Measurements from ENCODE around the gene COMMD8.
A peak's percentile ranks its signal among the peaks of the same experiment; 100 is the strongest.

Gene COMMD8

GRCh38 chr4:47463235-47463956 is at the start of gene COMMD8:
Gene COMMD8, minus strand, starts transcription at chr4:47463702. Its CDS starts 51 bp downstream, at chr4:47463651.
- H3K27me3 ChIP-seq (ENCODE audit: control insufficient read depth in 1 of 2, insufficient read depth in 2 of 2, low read length in 2 of 2) = no peaks in the 10 kb centered on the region
- peak within 1 kb of the TSS; percentile 90 to 93 for H3K4me3 ChIP-seq (ENCODE audit: low read depth in 1 of 2, low read length in 2 of 2)
- peaks cover 6 to 8% of the 10 kb centered on the region in 2 donors for H3K4me1 ChIP-seq (ENCODE audit: control insufficient read depth in 1 of 2, insufficient read depth in 2 of 2, low read length in 2 of 2)
- H3K9ac ChIP-seq (ENCODE audit: low read depth in 1 of 2, low read length in 2 of 2) = peak within 1 kb of the TSS; percentile 69 to 71
- H3K27ac ChIP-seq (ENCODE audit: low read depth, low read length) = peak within 1 kb of the TSS; percentile 72
- H3K9me3 ChIP-seq (ENCODE audit: control insufficient read depth in 1 of 2, low read length in 2 of 2) = no peaks in the 10 kb centered on the region
- H3K36me3 ChIP-seq (ENCODE audit: control insufficient read depth in 1 of 2, insufficient read depth in 2 of 2, low read length in 2 of 2) = no peaks in the 10 kb centered on the region

GRCh38 chr4:47510506-47511143 is 47.1 kb upstream of the COMMD8 start:
- Histone ChIP-seq H3K4me3 (ENCODE audit: low read depth in 1 of 2, low read length in 2 of 2) (no peak overlapping the region), H3K27me3 (ENCODE audit: control insufficient read depth in 1 of 2, insufficient read depth in 2 of 2, low read length in 2 of 2) (no peaks in the 10 kb centered on the region), H3K36me3 (ENCODE audit: control insufficient read depth in 1 of 2, insufficient read depth in 2 of 2, low read length in 2 of 2) (peaks cover 5 to 8% of the 10 kb centered on the region in 2 donors), H3K27ac (ENCODE audit: low read depth, low read length) (no peak overlapping the region), H3K4me1 (ENCODE audit: control insufficient read depth in 1 of 2, insufficient read depth in 2 of 2, low read length in 2 of 2) (no peaks in the 10 kb centered on the region), H3K9ac (ENCODE audit: low read depth in 1 of 2, low read length in 2 of 2) (no peak overlapping the region), H3K9me3 (ENCODE audit: control insufficient read depth in 1 of 2, low read length in 2 of 2) (no peaks in the 10 kb centered on the region)

- H3K9ac ChIP-seq (ENCODE audit: low read depth in 1 of 2, low read length in 2 of 2) = no peak overlapping the region
- no peak overlapping the region for H3K4me3 ChIP-seq (ENCODE audit: low read depth in 1 of 2, low read length in 2 of 2)
- H3K27ac ChIP-seq (ENCODE audit: low read depth, low read length) = no peak overlapping the region
- no peaks in the 10 kb centered on the region for H3K4me1 ChIP-seq (ENCODE audit: control insufficient read depth in 1 of 2, insufficient read depth in 2 of 2, low read length in 2 of 2)
- no peaks in the 10 kb centered on the region for H3K9me3 ChIP-seq (ENCODE audit: control insufficient read depth in 1 of 2, low read length in 2 of 2)
- no peaks in the 10 kb centered on the region for H3K27me3 ChIP-seq (ENCODE audit: control insufficient read depth in 1 of 2, insufficient read depth in 2 of 2, low read length in 2 of 2)
- H3K36me3 ChIP-seq (ENCODE audit: control insufficient read depth in 1 of 2, insufficient read depth in 2 of 2, low read length in 2 of 2) = no peaks in the 10 kb centered on the region
Measured at GRCh38 chr4:47505666-47506065, 42.2 kb upstream of the COMMD8 start.

- no peaks in the 10 kb centered on the region for H3K36me3 ChIP-seq (ENCODE audit: control insufficient read depth in 1 of 2, insufficient read depth in 2 of 2, low read length in 2 of 2)
- peaks cover 0 to 2% of the 10 kb centered on the region in 2 donors for H3K4me1 ChIP-seq (ENCODE audit: control insufficient read depth in 1 of 2, insufficient read depth in 2 of 2, low read length in 2 of 2)
- H3K9ac ChIP-seq (ENCODE audit: low read depth in 1 of 2, low read length in 2 of 2) = no peak overlapping the region
- H3K27ac ChIP-seq (ENCODE audit: low read depth, low read length) = no peak overlapping the region
- no peaks in the 10 kb centered on the region for H3K9me3 ChIP-seq (ENCODE audit: control insufficient read depth in 1 of 2, low read length in 2 of 2)
- no peaks in the 10 kb centered on the region for H3K27me3 ChIP-seq (ENCODE audit: control insufficient read depth in 1 of 2, insufficient read depth in 2 of 2, low read length in 2 of 2)
- no peak overlapping the region for H3K4me3 ChIP-seq (ENCODE audit: low read depth in 1 of 2, low read length in 2 of 2)
Measured at GRCh38 chr4:47505147-47505546, 41.6 kb upstream of the COMMD8 start.

GRCh38 chr4:47500776-47501175 is 37.3 kb upstream of the COMMD8 start:
- H3K4me1 ChIP-seq (ENCODE audit: control insufficient read depth in 1 of 2, insufficient read depth in 2 of 2, low read length in 2 of 2) = peaks cover 2 to 6% of the 10 kb centered on the region in 2 donors
- no peaks in the 10 kb centered on the region for H3K36me3 ChIP-seq (ENCODE audit: control insufficient read depth in 1 of 2, insufficient read depth in 2 of 2, low read length in 2 of 2)
- no peak overlapping the region for H3K4me3 ChIP-seq (ENCODE audit: low read depth in 1 of 2, low read length in 2 of 2)
- H3K27me3 ChIP-seq (ENCODE audit: control insufficient read depth in 1 of 2, insufficient read depth in 2 of 2, low read length in 2 of 2) = no peaks in the 10 kb centered on the region
- no peak overlapping the region for H3K27ac ChIP-seq (ENCODE audit: low read depth, low read length)
- H3K9me3 ChIP-seq (ENCODE audit: control insufficient read depth in 1 of 2, low read length in 2 of 2) = no peaks in the 10 kb centered on the region
- H3K9ac ChIP-seq (ENCODE audit: low read depth in 1 of 2, low read length in 2 of 2) = no peak overlapping the region

GRCh38 chr4:47499700-47500099 is 36.2 kb upstream of the COMMD8 start:
- Histone ChIP-seq H3K4me1 (ENCODE audit: control insufficient read depth in 1 of 2, insufficient read depth in 2 of 2, low read length in 2 of 2) (peaks cover 2 to 6% of the 10 kb centered on the region in 2 donors), H3K9ac (ENCODE audit: low read depth in 1 of 2, low read length in 2 of 2) (no peak overlapping the region), H3K9me3 (ENCODE audit: control insufficient read depth in 1 of 2, low read length in 2 of 2) (no peaks in the 10 kb centered on the region), H3K4me3 (ENCODE audit: low read depth in 1 of 2, low read length in 2 of 2) (no peak overlapping the region), H3K27ac (ENCODE audit: low read depth, low read length) (no peak overlapping the region), H3K27me3 (ENCODE audit: control insufficient read depth in 1 of 2, insufficient read depth in 2 of 2, low read length in 2 of 2) (no peaks in the 10 kb centered on the region), H3K36me3 (ENCODE audit: control insufficient read depth in 1 of 2, insufficient read depth in 2 of 2, low read length in 2 of 2) (no peaks in the 10 kb centered on the region)

- no peak overlapping the region for H3K27ac ChIP-seq (ENCODE audit: low read depth, low read length)
- H3K27me3 ChIP-seq (ENCODE audit: control insufficient read depth in 1 of 2, insufficient read depth in 2 of 2, low read length in 2 of 2) = no peaks in the 10 kb centered on the region
- H3K9ac ChIP-seq (ENCODE audit: low read depth in 1 of 2, low read length in 2 of 2) = no peak overlapping the region
Measured at GRCh38 chr4:47498899-47499298, 35.4 kb upstream of the COMMD8 start.

GRCh38 chr4:47494124-47494430 is 30.6 kb upstream of the COMMD8 start:
- no peaks in the 10 kb centered on the region for H3K9me3 ChIP-seq (ENCODE audit: control insufficient read depth in 1 of 2, low read length in 2 of 2)
- H3K36me3 ChIP-seq (ENCODE audit: control insufficient read depth in 1 of 2, insufficient read depth in 2 of 2, low read length in 2 of 2) = no peaks in the 10 kb centered on the region
- H3K9ac ChIP-seq (ENCODE audit: low read depth in 1 of 2, low read length in 2 of 2) = no peak overlapping the region
- H3K4me1 ChIP-seq (ENCODE audit: control insufficient read depth in 1 of 2, insufficient read depth in 2 of 2, low read length in 2 of 2) = peaks cover 0 to 8% of the 10 kb centered on the region in 2 donors
- no peak overlapping the region for H3K27ac ChIP-seq (ENCODE audit: low read depth, low read length)
- no peak overlapping the region for H3K4me3 ChIP-seq (ENCODE audit: low read depth in 1 of 2, low read length in 2 of 2)
- H3K27me3 ChIP-seq (ENCODE audit: control insufficient read depth in 1 of 2, insufficient read depth in 2 of 2, low read length in 2 of 2) = no peaks in the 10 kb centered on the region

More at GRCh38 chr4:47498899-47499298, 35.4 kb upstream of the COMMD8 start:
- Histone ChIP-seq H3K9me3 (ENCODE audit: control insufficient read depth in 1 of 2, low read length in 2 of 2) (no peaks in the 10 kb centered on the region), H3K36me3 (ENCODE audit: control insufficient read depth in 1 of 2, insufficient read depth in 2 of 2, low read length in 2 of 2) (no peaks in the 10 kb centered on the region), H3K4me3 (ENCODE audit: low read depth in 1 of 2, low read length in 2 of 2) (no peak overlapping the region), H3K4me1 (ENCODE audit: control insufficient read depth in 1 of 2, insufficient read depth in 2 of 2, low read length in 2 of 2) (peaks cover 2 to 6% of the 10 kb centered on the region in 2 donors)

GRCh38 chr4:47493238-47494123 is 30.0 kb upstream of the COMMD8 start:
- Histone ChIP-seq H3K27me3 (ENCODE audit: control insufficient read depth in 1 of 2, insufficient read depth in 2 of 2, low read length in 2 of 2) (no peaks in the 10 kb centered on the region), H3K27ac (ENCODE audit: low read depth, low read length) (no peak overlapping the region), H3K4me1 (ENCODE audit: control insufficient read depth in 1 of 2, insufficient read depth in 2 of 2, low read length in 2 of 2) (peaks cover 0 to 3% of the 10 kb centered on the region in 2 donors), H3K9ac (ENCODE audit: low read depth in 1 of 2, low read length in 2 of 2) (no peak overlapping the region), H3K4me3 (ENCODE audit: low read depth in 1 of 2, low read length in 2 of 2) (no peak overlapping the region), H3K36me3 (ENCODE audit: control insufficient read depth in 1 of 2, insufficient read depth in 2 of 2, low read length in 2 of 2) (no peaks in the 10 kb centered on the region), H3K9me3 (ENCODE audit: control insufficient read depth in 1 of 2, low read length in 2 of 2) (peaks cover 0 to 1% of the 10 kb centered on the region in 2 donors)

- no peak overlapping the region for H3K9ac ChIP-seq (ENCODE audit: low read depth in 1 of 2, low read length in 2 of 2)
- H3K27me3 ChIP-seq (ENCODE audit: control insufficient read depth in 1 of 2, insufficient read depth in 2 of 2, low read length in 2 of 2) = no peaks in the 10 kb centered on the region
- no peak overlapping the region for H3K27ac ChIP-seq (ENCODE audit: low read depth, low read length)
- H3K36me3 ChIP-seq (ENCODE audit: control insufficient read depth in 1 of 2, insufficient read depth in 2 of 2, low read length in 2 of 2) = no peaks in the 10 kb centered on the region
- no peak overlapping the region for H3K4me3 ChIP-seq (ENCODE audit: low read depth in 1 of 2, low read length in 2 of 2)
- H3K4me1 ChIP-seq (ENCODE audit: control insufficient read depth in 1 of 2, insufficient read depth in 2 of 2, low read length in 2 of 2) = peaks cover 4 to 8% of the 10 kb centered on the region in 2 donors
- peaks cover 0 to 1% of the 10 kb centered on the region in 2 donors for H3K9me3 ChIP-seq (ENCODE audit: control insufficient read depth in 1 of 2, low read length in 2 of 2)
Measured at GRCh38 chr4:47490550-47490949, 27.0 kb upstream of the COMMD8 start.

Measured in duodenal mucosa (tissue), 2 donors.